Head of caudate nucleus (tissue), 42 donors: ENCODE measurements around the gene HBG1.
"Not testable (repeated sequence)": the region's sequence is repeated elsewhere in the genome, so short reads cannot be mapped to it uniquely, and the experiment has no call there.

Experiments
- DNase-seq, 42 donors: peaks; one replicate each; pipeline versions ENCODE4 v3.0.0 to v3.0.0-alpha.2; 2020 to 2021; ENCODE audit warnings: mixed read lengths in 7 of 42
- intact Hi-C: fragments of 100-400 bp; cut with DNase I; formaldehyde crosslinking; loops from one replicate; pipeline ENCODE4 v1.15.0; 2022

The HBG1 gene

GRCh38 chr11:5249807-5250396 lies at the start of gene HBG1:
Gene HBG1, minus strand, starts transcription at chr11:5249857. Its CDS starts 53 bp downstream, at chr11:5249804.
- DNase-seq, intact Hi-C loops: not testable (repeated sequence)

GRCh38 chr11:5298451-5298850 lies 48.8 kb upstream of the HBG1 start:
- DNase-seq, result no peak
- intact Hi-C loops, result no loop called here

GRCh38 chr11:5297721-5298323 lies 48.2 kb upstream of the HBG1 start:
- intact Hi-C loops, result no loop called here
- DNase-seq, result no peak

- intact Hi-C loops, result not testable (repeated sequence)
- DNase-seq, result peak in 11 of 42 donors; percentile 4 to 46 (median 14)
These were observed 44.8 kb upstream of the HBG1 start for GRCh38 chr11:5294342-5294995.

- no peak for DNase-seq
- intact Hi-C loops, result no loop called here
These were observed 43.4 kb upstream of the HBG1 start for GRCh38 chr11:5293028-5293427.

- no peak for DNase-seq
- intact Hi-C loops, result no loop called here
These were observed 41.7 kb upstream of the HBG1 start for GRCh38 chr11:5291207-5291838.

- DNase-seq, result no peak
- intact Hi-C loops, result no loop called here
These were observed 40.4 kb upstream of the HBG1 start for GRCh38 chr11:5290106-5290505.

- intact Hi-C loops, result no loop called here
- no peak for DNase-seq
These were observed 40.0 kb upstream of the HBG1 start for GRCh38 chr11:5289696-5290095.

GRCh38 chr11:5288906-5289550 lies 39.4 kb upstream of the HBG1 start:
- no peak for DNase-seq
- intact Hi-C loops, result no loop called here

GRCh38 chr11:5288108-5288905 lies 38.6 kb upstream of the HBG1 start:
- DNase-seq, result no peak
- intact Hi-C loops, result no loop called here

- DNase-seq, result no peak
- intact Hi-C loops, result no loop called here
These were observed 37.2 kb upstream of the HBG1 start for GRCh38 chr11:5286901-5287300.

- no peak for DNase-seq
- intact Hi-C loops, result no loop called here
These were observed 36.7 kb upstream of the HBG1 start for GRCh38 chr11:5286351-5286750.

- DNase-seq, result no peak
- intact Hi-C loops, result no loop called here
These were observed 36.2 kb upstream of the HBG1 start for GRCh38 chr11:5285703-5286340.

GRCh38 chr11:5284637-5285036 lies 35.0 kb upstream of the HBG1 start:
- intact Hi-C loops, result no loop called here

GRCh38 chr11:5283882-5284281 lies 34.2 kb upstream of the HBG1 start:
- no peak for DNase-seq
- intact Hi-C loops, result no loop called here

More at GRCh38 chr11:5284637-5285036, 35.0 kb upstream of the HBG1 start:
- no peak for DNase-seq

GRCh38 chr11:5283086-5283485 lies 33.4 kb upstream of the HBG1 start:
- intact Hi-C loops, result no loop called here
- DNase-seq, result no peak

- no peak for DNase-seq
- intact Hi-C loops, result no loop called here
These were observed 33.0 kb upstream of the HBG1 start for GRCh38 chr11:5282628-5283027.

GRCh38 chr11:5281596-5281995 lies 31.9 kb upstream of the HBG1 start:
- DNase-seq, result no peak
- intact Hi-C loops, result no loop called here
